GM19452 (cell line): Measurements from ENCODE around the gene SCGB1D1.

Experiments
- ATAC-seq: cut with Tn5 transposase; IDR thresholded peaks from one replicate; pipeline ENCODE4 v1.9.1; 2021; ENCODE audit not compliant: unreplicated experiment

Gene SCGB1D1

GRCh38 chr11:62190011-62190410 is at the start of gene SCGB1D1:
SCGB1D1 (plus strand) TSS chr11:62190216; CDS start chr11:62190285, 69 bp downstream.
- ATAC-seq, result no peak

GRCh38 chr11:62140304-62141110 is 49.5 kb upstream of the SCGB1D1 start:
- no peak for ATAC-seq

- no peak for ATAC-seq
Observed at GRCh38 chr11:62141111-62142042, 48.6 kb upstream of the SCGB1D1 start.

GRCh38 chr11:62142043-62142375 is 48.0 kb upstream of the SCGB1D1 start:
- no peak for ATAC-seq

- no peak for ATAC-seq
Observed at GRCh38 chr11:62142921-62143320, 47.1 kb upstream of the SCGB1D1 start.

- no peak for ATAC-seq
Observed at GRCh38 chr11:62143727-62144126, 46.3 kb upstream of the SCGB1D1 start.

GRCh38 chr11:62144641-62145255 is 45.3 kb upstream of the SCGB1D1 start:
- ATAC-seq, result no peak

GRCh38 chr11:62145261-62145871 is 44.6 kb upstream of the SCGB1D1 start:
- no peak for ATAC-seq

- ATAC-seq, result no peak
Observed at GRCh38 chr11:62146476-62147200, 43.4 kb upstream of the SCGB1D1 start.

GRCh38 chr11:62147545-62147944 is 42.5 kb upstream of the SCGB1D1 start:
- no peak for ATAC-seq

GRCh38 chr11:62148271-62148980 is 41.6 kb upstream of the SCGB1D1 start:
- ATAC-seq, result no peak

- ATAC-seq, result no peak
Observed at GRCh38 chr11:62149986-62150886, 39.8 kb upstream of the SCGB1D1 start.

- no peak for ATAC-seq
Observed at GRCh38 chr11:62150887-62151736, 38.9 kb upstream of the SCGB1D1 start.

- no peak for ATAC-seq
Observed at GRCh38 chr11:62151737-62152102, 38.3 kb upstream of the SCGB1D1 start.

- no peak for ATAC-seq
Observed at GRCh38 chr11:62152245-62153086, 37.5 kb upstream of the SCGB1D1 start.

- no peak for ATAC-seq
Observed at GRCh38 chr11:62153087-62153395, 37.0 kb upstream of the SCGB1D1 start.

- no peak for ATAC-seq
Observed at GRCh38 chr11:62153617-62154016, 36.4 kb upstream of the SCGB1D1 start.
